Raji (cell line): ENCODE results near the gene PIGZ.

ENCODE experiments used
- POLR2A ChIP-seq: IDR thresholded peaks from 2 replicates; pipeline ENCODE4 v1.6.1; 2011; ENCODE audit warnings: low read depth, low read length, control low read depth; ENCODE audit not compliant: insufficient read depth

PIGZ gene, protein sequence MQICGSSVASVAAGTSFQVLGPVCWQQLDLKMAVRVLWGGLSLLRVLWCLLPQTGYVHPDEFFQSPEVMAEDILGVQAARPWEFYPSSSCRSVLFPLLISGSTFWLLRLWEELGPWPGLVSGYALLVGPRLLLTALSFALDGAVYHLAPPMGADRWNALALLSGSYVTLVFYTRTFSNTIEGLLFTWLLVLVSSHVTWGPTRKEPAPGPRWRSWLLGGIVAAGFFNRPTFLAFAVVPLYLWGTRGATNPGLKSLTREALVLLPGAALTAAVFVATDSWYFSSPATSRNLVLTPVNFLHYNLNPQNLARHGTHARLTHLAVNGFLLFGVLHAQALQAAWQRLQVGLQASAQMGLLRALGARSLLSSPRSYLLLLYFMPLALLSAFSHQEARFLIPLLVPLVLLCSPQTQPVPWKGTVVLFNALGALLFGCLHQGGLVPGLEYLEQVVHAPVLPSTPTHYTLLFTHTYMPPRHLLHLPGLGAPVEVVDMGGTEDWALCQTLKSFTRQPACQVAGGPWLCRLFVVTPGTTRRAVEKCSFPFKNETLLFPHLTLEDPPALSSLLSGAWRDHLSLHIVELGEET

DNA sequence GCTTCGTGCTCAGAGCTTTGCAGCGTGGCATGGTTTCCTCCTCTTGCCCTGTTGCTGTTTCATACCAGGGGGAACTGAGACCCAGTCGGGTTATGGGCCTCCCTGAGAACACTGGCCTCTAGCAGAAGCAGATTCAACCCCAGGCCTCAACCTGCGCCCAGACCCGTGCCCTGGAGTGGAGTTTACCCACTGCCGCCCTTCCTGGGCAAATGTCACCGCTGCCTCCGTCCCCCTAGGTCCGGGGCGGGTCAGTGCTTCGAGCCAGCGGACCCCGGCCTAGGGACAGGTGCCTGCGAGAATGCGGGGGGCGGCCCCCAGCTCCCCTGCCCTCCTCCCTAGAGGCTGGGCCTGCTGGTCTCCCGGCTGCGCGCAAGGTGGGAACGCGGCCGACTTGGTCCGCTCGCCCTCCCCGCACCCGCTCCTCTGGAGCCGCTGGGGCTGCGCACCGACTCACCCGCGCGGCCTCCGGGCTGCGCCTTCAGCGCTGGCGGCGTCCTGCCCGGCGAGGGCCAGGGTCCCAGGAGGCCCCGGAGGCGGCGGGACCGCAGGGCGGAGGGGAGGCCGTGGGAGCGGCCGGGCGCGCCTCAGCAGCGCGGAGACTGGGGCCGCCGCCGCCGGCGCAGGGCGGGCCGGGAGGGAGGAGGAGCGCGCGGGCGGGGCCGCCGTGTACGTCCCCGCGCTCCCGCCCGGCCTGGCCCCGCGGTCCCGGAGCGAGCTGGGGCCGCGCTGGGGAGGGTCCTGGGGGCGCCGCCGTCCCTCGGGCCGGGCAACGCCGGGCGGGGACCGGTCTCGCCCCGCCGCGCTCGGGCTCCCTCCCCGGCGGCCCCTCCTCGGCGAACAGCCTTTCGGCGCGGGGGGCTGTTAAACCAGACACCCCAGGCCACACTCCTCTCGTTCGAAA lies at the start of gene PIGZ:
TSS of gene PIGZ (minus strand) at position 601 of the 901 bp plus-strand sequence. CDS start 16,802 bp downstream, outside the sequence.
- no peak for TF ChIP-seq POLR2A

DNA sequence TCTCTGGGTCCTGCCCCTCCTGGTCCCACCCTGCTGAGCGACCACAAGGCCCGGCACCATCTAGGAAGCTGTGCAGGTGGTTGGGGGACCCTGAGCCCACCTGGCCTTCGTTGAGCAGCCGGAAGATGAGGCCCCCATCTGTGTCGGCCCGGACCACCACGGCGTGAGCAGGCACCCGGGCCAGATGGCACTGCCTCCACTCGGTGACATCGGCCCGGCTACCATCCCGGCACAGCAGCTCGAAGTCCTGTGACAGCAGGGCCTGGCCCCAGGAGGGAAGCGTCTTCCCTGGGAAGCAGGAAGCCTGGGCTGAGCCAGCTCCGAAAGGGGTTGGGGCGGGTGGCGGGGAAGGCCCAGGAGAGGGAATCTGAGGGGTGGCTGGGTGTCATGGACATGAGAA lies 48.4 kb upstream of the PIGZ start:
- no peak for TF ChIP-seq POLR2A

DNA sequence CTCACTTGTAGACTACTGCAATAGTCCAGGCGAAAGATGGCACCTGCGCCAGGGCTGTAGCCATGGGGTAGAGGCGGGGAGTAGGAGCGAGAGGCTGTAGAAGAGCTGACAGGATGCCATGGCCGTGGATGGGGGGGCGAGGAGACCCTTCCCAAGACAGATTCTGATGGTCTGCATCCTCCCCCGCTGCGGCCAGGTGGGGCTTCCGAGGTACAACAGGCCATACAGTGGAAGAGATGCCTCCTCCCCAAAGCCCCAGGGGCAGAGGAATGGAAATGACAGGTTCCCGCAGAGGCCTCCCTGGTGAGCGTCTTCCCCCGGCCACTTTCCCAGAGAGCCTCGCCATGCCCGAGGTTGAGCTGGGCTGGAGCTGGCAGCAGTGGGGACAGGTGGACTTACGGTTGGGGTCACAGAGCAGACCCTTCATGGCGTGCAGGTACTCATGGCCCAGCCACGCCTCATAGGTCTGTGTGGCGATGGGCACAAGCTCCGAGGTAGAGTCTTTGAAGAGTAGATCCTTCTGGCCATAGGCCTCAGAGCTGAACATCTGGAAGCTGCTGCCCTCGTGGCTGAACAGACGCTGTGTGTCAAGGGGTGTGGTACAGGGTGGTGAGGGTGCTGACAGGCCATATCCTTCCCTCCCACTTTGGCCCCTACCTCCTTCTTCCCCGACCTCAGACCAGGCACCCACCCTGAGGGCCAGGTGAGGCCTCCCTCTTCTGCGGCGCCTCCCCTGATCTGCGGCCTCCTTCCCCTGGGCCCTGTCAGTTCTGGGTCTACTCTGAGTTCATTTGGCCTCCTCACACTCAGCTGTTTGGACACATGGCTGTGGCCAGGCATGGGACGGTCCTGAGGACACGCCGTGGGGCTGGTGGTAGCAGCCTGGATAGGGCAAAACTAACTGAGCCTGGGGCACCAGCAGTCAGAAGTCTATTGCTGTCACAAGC lies 47.4 kb upstream of the PIGZ start:
- no peak for TF ChIP-seq POLR2A

DNA sequence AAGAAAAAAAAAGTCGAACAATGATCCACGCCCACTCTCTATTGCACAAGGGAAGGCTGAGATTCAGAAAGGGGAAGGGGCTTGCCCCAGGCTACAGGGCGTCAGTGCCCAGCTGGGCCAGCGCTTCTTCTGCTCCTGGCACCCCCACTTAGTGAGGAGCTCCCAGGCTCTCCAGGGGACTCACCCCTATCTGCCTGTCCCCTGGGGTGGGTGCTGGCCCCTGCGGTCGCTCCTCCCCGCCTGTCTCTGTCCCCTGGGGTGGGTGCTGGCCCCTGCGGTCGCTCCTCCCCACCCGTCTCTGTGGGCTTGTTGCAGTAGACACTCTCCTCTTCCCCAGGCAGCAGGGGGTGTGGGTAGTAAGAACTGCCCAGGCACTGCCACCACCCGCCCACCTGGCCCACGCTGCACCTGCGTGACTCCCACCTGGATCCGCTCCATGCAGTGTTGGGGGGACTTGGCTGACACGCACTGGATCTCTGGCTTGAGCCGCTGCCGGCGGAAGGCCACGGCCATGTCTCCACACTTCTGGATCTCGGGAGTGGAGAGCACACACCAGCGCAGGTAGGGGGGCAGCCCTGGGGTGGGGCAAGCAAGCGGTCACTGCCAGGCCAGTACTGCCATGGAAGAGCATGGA lies 46.4 kb upstream of the PIGZ start:
- TF ChIP-seq POLR2A, result no peak

DNA sequence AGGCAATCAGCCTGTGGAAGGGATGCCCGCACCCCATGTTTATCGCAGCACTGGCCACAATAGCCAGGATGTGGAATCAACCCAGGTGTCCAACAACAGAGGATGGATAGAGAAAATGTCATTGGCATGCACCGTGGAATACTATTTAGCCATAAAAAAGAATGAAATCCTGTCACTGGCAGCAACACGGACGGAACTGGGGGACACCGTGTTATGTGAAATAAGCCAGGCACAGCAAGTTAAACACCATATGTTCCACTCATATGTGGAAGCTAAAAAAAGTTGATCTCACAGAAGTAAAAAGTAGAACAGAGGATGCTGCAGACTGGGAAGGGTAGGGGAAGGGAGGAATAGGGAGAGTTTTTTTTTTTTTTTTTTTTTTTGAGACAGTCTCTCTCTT lies 45.4 kb upstream of the PIGZ start:
- TF ChIP-seq POLR2A, result no peak

DNA sequence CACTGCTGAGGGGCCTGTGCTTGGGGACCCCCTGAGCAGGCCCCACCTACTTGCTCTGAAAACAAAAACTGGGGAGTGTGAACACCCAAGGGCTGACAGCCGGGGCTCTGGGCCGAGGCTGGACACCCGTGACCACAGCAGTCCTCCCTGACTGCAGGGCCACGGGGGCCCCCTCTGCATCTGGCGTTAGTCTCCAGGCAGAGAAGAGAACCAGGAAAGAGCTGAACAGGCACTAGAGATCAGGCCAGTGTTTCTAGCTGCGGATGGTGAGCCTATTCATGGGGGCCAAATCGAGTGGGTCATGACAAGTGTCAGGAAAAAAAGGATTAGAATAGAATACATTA lies 43.9 kb upstream of the PIGZ start:
- TF ChIP-seq POLR2A, result no peak

DNA sequence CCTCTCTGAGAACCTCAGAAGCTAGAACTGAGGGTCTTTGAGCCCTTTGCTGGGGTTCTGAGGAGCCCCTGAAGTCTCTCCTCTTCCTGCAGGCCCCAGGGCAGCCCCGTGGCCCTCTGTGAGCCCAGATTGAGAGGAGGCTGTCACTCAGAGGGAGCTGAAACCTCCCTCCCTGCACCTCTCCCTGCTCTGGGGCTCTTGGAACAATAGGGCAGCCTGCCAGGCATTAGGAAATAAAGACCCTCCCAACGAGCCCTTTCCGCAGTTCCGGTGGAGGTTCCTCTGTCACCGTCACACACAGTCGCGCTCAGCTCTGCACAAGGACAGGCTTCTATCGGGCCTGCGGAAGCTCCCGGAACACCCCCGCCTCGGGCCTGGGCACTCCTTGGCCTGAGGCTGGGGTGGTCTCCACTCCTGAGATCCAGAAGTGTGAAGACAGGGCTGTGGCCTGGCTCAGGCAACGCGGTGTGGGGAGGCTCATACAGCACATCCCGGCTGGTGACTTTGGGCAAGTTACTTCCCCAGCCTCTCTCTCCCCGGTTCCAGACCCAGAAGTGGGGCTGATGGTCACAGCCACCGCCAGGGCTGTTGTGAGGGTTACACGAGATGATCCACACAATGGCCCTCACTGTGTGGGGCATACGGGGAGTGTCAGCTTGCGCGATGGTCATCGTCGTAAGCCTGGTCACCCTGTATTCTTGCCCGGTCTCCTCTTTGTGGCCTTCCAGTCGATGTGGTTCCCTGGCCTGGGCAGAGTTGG lies 43.3 kb upstream of the PIGZ start:
- TF ChIP-seq POLR2A, result no peak

DNA sequence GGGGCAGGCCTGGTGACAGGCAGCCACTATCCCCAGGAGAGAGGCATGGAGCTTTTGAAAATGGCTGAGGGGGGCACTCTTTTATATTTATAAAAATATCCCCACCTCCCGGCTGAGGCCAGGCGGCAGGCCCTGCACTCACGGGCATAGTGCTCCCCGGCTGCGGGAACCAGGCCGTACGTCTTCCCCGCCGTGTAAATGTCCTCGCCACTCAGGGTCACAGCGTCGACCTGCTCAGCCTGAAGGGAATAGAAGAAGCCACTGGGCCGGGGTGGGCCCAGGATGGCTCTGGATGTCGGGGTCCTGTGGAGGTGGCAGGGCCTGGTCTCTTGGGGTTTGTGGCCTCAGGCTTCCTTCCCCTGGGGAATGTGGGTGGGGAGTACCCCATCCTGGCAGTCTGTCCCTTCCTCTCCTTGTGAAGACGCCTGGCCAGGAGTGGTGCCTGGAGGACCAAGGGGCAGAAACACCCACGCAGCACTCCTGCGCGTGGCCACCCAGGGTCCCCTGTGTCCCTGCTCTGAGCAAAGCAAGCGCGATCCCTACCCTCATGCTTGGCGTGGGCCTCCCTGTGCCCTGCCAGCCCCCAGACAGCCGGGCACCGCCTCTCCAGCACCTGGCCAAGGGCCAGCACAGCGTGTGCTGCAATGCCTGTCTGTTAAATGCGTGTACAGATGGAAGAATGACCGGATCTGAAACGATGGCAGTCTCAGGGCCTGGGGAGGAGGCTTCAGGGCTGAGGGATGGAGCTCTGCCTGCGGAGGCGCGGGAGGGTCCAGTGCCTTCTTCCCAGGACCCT lies 42.1 kb upstream of the PIGZ start:
- no peak for TF ChIP-seq POLR2A

DNA sequence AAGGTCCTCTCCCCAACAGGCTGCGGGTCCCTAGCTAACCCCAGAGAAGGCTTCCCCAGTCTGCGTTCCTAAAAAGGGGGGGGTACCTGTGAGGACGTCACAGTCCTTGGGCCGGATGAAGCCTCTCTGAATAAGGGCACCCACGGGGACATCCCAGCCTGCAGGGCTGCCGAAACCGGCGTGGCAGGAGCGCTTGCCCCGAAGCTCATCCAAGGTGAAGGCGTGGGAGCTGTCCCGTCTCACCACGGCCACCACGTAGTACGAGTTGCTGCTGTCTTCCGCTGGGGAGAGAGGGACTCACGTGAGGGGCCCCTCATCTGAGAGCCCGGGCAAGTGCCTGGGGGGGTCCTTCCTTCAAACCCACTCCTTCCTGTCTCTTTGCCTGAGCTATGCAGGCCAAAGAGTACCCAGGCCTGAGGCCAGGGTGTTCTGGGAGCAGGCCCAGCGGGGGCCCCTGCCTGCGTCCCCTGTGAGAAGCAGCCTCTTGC lies 40.9 kb upstream of the PIGZ start:
- no peak for TF ChIP-seq POLR2A

DNA sequence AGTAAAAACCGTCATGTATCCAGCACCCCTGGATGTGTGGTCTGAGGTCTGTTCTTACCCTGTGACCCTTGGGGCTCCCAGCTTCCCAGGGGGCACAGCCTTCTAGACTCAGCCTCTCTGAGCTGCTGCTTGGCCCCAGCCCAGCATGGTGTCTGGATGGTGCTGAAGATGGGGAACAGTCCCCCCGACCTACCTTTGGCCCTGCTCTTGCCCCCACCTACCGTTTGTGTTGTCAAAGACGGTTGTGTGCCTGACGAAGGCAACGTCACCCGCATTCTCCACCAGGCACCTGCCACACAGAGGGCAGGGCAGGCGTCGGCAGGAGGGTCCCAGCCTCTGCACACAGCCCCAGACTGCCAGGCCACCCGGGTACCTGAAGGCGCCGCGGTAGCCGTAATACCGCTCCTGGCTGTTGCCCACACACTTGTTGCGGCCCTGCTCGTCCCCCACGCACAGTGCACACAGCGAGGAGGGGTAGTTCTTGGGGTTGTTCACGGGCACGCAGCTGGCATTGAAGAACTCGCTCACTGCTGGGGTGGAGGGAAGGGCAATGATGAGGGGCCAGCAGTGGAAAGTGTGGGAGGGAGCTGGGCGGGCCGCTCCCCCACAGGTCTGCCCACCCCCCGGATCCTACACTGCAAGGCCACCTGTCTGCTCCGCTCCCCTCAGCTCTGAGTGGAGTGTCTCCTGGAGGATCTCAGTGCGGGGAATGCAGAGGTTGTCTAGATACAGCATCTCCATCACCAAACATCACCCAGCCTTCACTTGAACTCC lies 40.0 kb upstream of the PIGZ start:
- TF ChIP-seq POLR2A, result no peak

DNA sequence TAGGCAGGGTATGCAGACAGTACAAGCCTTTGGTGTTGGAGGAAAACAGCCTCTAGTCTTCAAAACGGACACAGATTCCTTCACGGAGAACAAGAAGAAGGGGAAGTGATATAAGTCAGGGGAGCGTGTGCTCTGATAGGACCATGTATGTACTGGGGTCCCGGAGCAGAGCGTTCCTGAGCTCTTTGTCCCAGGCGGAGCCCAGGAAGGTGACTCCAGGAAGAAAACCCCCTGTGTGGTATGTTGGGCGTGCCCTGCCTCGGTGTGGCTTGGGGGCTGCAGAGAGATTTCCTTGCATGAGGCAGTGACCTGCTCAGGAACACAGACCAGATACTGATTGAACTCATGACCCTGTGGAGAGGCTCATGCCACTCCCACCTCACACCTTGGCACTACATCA lies 39.3 kb upstream of the PIGZ start:
- TF ChIP-seq POLR2A, result no peak
